Omental fat pad (tissue), 4 donors: Measurements from ENCODE around the gene PARP12. TPM values are rescaled to one million over a fixed set of nuclear protein-coding genes. Genes with fewer than 3 reads are reported as not detected.
A peak's percentile ranks its signal among the peaks of the same experiment; 100 is the strongest.

Experiments
- ATAC-seq: fragments of 150-250 bp; one replicate; pipeline ENCODE4 v1.9.1; 2016; ENCODE audit warnings: mild to moderate bottlenecking, moderate library complexity; ENCODE audit not compliant: low FRiP score
- DNase-seq: peaks from one replicate; pipeline ENCODE4 v3.0.0-alpha.2; 2019; ENCODE audit warnings: low spot score
- CTCF ChIP-seq, 3 donors: fragments of 450-650 bp; IDR thresholded peaks; one replicate each; pipeline ENCODE4 v1.5.1; 2016 to 2017; ENCODE audit warnings: antibody characterized with exemption in 3 of 3, mild to moderate bottlenecking in 3 of 3, moderate library complexity in 2 of 3
- total RNA-seq, 4 donors: library from RNA; depleted of rRNA; stranded (reverse); fragments of >200 nt; gene quantifications; one replicate each; pipeline ENCODE4 v1.1.0, GENCODE V29; 2016

PARP12 gene
- total RNA-seq, 4 donors from 2014 or later, result 15.6 to 85.1 (median 45.6) TPM

DNA sequence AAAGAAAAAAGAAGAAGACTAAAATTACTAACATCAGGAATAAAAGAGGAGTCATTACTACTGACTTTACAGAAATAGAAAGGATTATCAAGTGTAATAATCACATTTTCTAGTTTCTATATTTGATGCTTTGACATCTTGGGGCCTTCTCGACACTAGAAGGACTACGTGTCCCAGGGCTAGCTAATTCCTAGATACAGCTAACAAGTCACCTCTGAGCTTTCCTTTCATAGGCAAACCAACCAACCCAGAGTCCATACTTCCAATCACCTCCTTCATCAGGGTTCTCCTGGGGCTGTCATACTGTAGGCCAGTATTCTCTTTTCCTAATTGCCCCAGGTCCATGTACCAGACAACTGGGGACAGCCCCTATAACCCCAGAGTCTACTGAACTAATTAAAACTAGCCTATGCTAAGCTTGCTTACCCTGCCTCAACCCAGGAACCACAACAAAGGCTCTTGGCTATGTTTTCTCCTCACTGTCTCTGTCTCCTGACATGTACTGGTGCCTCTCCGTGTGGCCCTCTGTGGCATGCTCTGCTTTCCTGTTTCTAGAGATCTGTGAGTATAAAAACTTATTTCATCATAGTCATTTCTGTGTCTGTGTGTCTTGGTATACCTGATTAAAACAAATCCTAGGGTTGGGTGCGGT, 6.7 kb upstream of the PARP12 start:
- DNase-seq, result no peak
- ATAC-seq, result no peak

DNA sequence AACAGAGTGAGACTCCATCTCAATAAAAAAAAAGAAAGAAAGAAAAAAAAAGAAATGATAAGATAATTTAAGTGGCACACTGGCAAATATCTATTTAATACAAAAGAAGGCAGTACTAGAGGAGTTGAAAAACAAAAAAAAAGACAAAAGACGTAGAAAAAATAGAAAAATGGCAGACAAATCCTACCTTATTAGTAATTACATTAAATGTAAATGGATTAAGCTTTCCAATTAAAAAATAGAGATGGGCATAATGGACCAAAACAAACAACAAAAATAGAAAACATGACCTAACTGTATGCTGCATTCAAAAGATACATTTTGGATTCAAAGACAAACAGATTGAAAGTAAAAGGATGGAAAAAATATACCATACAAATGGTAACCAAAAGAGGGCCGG, 5.3 kb upstream of the PARP12 start:
- TF ChIP-seq CTCF (IDR thresholded peaks at IDR 0.05), result no peak
- ATAC-seq (no peak), DNase-seq (no peak)

More for the DNA sequence above, 6.7 kb upstream of the PARP12 start:
- TF ChIP-seq CTCF (IDR thresholded peaks at IDR 0.05), result no peak

DNA sequence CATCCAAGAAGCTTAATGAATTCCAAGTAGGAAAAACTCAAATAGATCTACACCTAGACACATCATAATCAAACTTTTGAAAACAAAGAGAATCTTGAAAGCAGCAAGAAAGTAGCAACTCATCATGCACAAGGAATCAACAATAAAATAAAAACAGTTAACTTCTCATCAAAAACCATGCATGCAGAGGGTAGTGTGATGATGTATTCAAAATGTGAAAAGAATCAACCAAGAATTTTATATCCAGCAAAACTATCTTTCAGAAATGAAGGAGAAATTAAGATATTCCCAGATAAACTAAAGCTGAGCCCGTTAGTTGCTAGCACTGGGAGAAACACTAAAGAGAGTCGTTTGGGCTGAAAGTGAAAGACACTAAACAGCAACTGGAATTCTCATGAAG, 4.3 kb upstream of the PARP12 start:
- DNase-seq, result no peak
- no peak for TF ChIP-seq CTCF (IDR thresholded peaks at IDR 0.05)
- ATAC-seq, result no peak

GRCh38 chr7:140062118-140062527, 628 bp downstream of the PARP12 start:
- TF ChIP-seq CTCF (IDR thresholded peaks at IDR 0.05), result no peak
- peak; percentile 45 for ATAC-seq
- no peak for DNase-seq

- ATAC-seq (no peak), DNase-seq (no peak)
- no peak for TF ChIP-seq CTCF (IDR thresholded peaks at IDR 0.05)
These were observed 1.2 kb downstream of the PARP12 start for GRCh38 chr7:140061607-140061930.

DNA sequence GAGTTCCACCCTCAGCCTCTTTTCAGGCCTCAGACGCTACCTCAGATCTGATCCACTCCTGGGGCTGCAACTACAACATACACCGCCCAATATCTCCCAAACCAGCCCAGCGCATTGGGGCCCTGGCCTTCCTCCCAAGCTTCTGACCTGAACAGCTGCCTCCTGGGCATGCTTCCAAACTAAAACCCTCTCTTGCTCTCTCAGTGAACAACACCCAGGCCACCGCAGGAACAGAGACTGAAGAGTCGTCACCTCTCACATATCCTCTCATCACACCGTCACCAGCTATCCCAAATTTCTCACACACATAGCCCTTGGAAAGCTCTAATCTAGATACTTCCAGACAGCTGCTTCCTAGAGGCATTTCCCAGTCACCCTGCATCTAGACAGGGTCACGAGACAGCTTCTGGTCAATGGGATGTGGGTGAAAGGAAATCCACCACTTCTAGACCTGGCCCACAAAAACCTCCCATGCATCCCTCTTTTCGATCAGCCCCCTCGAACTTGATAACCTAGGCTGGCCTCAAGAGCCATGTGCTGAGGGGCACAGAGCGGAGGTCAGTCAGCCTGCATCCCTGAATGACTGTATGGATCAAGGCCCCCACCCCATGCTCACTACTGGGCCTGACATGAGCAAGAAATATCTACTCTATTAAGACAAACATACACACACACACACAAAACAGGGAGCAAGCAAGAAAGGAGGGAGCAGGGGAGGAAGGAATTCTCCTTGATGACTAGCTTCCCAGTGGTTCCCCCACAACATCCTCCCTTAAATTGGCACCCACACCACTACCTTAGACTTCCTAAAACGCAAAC, 1.8 kb downstream of the PARP12 start:
- no peak for TF ChIP-seq CTCF (IDR thresholded peaks at IDR 0.05)
- ATAC-seq, result no peak
- no peak for DNase-seq

DNA sequence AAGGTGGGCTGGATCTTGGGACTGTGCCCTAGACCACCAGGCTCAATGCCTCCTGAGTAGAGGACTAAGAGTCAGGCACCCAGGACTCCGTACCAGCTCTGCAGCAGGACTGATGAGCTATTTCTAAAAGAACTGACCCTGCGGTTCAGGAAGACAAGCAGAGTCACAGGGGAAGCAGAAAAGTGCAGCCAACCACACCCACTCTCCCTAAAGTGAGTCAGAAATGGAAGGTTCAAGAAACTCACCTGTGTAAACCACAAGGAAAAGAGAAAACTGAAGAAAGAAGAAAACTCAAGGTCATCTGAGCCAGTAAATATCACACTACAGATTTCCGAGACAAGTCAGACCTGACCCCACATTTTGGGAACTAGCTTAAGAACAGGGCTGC, 2.5 kb downstream of the PARP12 start:
- TF ChIP-seq CTCF (IDR thresholded peaks at IDR 0.05), result no peak
- no peak for DNase-seq
- ATAC-seq, result no peak
